ENCODE measurements around the gene DBNDD1.

DBNDD1 gene

DNA sequence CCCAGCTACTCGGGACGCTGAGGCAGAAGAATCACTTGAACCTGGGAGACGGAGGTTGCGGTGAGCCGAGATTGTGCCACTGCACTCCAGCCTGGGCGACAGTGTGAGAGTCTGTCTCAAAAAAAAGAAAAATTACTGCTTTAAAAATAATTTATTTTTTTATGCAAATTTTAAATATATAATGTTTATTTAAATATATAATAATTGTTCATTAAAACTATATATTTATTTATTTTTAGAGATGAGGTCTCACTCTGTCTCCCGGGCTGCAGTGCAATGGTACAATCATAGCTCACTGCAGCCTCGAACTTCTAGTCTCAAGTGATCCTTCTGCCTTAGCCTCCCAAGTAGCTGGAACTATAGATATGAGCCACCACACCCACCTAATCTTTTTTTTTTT is 15.2 kb upstream of the DBNDD1 start:
- DNase-seq: no peak

DNA sequence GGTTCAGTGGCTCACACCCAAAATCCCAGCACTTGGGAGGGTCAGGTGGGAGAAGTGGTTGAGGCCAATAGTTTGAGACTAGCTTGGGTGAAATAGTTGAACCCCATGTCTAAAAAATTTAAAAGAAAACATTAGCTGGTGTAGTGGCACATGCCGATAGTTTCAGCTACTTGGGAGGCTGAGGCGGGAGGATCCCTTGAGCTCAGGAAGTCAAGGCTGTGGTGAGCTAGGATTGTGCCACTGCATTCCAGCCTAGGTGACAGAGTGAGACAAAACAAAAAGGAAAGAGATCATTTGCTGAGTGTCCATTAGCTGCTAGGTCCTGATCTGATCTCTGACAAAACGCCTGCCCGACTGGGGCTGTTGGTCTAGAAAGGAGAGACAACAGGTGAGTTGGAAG is 14.1 kb upstream of the DBNDD1 start:
- DNase-seq: no peak

DNA sequence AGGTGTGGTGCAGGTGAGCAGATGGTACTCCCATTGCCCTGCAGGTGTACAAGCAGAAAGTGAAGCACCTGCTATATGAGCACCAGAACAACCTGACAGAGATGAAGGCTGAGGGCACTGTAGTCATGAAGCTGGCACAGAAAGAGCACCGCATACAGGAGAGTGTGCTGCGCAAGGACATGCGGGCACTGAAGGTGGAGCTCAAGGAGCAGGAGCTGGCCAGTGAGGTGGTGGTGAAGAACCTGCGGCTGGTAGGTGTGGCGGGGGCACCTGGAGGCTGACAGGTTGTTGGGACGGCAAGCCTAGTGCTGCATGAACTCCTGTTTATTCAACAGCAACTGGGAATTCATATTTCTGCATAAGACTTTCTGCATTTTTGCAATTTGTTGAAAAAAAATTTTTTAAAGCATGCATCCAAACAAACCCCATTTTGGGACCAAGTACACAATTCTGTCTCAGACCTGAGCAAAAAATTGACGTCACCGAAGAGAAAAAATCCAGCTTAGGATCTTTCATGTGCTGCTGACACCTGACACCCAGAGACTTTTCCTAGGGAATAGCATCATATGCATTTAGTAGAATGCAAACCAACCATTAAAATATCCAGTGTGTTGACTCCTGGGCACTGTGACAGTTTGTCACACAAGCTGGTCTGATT is 13.5 kb upstream of the DBNDD1 start:
- no peak for DNase-seq

DNA sequence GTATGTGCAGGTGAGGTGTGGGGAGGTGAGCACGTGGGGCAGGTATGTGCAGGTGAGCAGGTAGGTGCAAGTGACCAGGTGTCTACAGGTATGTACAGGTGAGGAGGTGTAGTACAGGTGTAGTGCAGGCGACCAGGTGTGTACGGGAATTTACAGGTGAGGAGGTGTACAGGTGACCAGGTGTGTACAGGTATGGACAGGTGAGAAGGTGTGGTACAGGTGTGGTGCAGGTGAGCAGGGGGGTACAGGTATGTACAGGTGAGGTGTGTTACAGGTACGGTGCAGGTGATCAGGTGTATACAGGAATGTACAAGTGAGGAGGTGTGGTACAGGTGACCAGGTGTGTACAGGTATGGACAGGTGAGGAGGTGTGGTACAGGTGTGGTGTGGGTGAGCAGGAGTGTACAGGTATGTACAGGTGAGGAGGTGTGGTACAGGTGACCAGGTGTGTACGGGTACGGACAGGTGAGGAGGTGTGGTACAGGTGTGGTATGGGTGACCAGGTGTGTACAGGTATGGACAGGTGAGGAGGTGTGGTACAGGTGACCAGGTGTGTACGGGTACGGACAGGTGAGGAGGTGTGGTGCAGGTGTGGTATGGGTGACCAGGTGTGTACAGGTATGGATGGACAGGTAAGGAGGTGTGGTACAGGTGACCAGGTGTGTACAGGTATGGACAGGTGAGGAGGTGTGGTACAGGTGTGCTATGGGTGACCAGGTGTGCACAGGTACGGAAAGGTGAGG is 12.8 kb upstream of the DBNDD1 start:
- DNase-seq: no peak

DNA sequence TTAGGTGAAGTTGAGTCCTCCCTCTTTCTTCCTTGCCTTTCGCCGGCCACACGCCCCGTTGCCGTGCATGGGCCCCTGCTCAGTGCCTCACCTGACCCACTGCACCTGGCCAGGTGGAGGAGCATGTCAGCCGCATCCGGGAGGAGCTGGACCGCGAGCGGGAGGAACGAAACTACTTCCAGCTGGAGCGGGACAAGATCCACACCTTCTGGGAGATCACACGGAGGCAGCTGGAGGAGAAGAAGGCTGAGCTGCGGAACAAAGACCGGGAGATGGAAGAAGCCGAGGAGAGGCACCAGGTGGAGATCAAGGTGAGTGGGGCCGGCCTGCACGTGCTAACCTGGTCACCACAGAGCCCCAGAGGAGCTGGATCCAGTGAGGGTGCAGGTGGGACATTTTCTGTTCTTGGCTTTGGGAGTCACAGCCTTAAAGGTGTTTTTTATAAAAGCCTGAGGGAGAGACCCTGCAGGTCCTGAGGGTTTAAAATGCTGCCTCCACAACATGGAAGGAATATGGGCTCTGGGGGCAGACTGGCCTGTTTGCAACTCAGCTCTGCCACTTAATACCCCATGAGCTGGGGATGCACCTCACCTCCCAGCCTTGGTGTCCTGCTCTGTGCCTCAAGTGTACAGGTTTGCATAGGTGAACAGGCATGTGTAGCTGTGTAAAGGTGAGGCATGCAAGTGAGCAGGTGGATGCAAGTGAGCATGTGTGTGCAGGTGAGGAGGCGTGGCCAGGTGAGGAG is 12.1 kb upstream of the DBNDD1 start:
- no peak for DNase-seq

DNA sequence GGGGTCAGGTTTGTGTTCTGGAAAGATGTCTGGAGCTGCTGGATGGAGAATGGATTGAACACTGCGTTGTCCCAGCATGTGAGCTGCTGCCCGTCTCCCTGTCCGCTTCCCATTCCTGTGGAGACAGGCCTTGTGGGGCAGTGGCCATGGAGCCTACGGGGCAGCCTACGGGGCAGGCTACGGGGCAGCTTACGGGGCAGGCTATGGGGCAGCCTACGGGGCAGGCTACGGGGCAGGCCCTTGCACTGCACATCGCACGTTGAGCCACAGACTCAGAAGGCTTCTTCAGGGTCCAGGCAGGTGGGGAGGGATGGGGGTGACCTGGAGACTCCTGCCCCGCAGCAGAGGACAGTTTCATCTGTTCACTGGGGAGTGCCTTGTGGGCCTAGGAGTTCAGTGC is 9.7 kb upstream of the DBNDD1 start:
- DNase-seq: no peak

DNA sequence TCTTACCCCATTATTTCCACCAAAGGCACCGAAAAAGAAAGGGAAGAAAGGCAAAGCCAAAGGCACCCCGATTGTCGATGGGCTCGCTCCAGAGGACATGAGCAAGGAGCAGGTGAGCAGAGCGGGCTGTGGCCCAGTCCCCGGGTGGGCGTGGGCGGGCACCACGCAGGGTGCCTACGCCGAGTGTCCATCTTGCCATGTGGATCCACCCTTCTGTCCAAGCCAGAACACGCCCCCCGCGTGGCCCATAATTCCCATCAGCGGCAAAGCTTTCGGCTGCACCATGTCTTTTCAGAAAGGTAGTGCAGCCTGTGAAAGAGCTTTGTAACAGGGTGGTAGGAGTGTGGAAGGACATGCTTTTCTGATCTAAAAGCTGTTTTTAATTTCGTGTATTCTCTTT is 8.4 kb upstream of the DBNDD1 start:
- DNase-seq: no peak

DNA sequence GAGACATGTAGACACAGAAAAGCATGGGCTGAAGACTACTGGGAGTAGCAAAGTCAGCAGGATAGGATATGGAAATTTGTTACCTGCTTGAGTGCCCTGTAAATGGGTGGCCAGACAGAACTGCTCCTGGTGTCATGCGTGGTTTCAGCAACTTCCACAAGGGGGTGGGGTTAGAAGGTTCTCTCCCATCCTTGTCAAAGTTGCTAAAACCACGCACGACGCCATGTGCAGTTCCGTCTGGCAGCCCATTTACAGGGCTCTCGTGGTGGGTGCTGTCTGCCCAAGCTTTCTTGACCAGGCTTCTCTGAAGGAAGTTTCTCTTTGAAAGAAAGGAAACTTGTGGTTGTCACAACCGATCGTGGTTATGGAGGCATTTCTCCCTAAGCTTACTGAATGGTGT is 6.9 kb upstream of the DBNDD1 start:
- DNase-seq: peak; percentile 36 to 37

DNA sequence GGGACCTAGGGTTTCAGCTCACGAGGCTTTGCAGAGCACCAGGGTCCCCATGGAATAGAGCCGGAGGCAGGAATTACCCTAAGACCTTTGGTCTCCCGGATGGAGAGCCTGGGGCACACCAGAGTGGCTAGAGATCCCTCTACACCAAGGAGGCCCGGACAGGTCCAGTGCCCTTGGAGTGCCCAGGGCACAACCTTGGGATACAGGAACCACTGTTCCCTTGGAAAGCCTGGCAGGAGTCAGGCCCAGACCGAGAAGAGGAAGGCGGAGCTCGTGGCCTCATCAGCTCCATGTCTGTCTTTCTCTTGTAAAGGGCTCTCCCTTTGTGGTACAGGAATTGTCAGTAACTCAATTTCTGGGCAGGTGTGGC is 3.8 kb upstream of the DBNDD1 start:
- no peak for DNase-seq

DNA sequence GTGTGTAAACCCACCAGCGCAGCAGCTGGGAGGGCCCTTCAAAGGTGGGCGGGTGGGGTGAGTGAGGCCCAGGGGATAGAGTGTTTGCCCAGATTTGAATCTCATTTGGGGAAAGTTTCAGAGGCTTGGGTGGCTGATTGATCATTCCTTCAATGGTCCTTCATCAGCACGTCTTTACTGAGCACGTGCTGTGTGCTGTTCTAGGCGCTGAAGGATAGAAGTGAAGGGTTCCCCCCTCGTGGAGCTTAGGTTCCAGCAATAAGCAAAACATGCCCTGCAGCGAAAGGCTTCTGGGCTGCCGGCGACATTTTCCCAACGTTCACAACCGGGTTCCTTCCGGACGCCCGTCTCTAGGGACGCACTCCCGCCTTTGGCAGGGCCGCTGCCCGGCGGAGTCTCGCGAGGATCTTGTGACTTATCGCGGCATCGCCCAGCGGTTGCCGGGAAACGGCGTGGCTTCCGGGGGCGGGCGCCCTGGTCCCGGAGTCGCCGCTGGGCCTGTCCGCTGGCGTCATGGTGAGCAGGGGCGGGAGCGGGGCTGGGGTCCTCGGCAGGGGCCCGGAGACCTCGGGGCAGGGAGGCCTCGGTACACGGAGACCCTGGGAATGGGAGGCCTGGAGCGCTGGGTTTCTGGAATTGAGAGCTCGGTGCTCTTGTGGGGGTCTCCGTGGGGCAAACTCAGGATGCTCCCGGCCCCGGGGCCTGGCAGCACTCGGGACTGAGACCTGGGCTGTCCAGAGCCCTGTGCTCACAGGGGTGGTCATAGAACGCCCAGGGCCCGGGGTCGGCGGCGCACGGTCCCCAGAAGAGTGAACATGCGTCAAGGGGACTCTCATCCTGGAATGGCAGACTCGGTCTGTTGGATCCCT is 3.2 kb upstream of the DBNDD1 start:
- DNase-seq: peak; percentile 68 to 79

DNA sequence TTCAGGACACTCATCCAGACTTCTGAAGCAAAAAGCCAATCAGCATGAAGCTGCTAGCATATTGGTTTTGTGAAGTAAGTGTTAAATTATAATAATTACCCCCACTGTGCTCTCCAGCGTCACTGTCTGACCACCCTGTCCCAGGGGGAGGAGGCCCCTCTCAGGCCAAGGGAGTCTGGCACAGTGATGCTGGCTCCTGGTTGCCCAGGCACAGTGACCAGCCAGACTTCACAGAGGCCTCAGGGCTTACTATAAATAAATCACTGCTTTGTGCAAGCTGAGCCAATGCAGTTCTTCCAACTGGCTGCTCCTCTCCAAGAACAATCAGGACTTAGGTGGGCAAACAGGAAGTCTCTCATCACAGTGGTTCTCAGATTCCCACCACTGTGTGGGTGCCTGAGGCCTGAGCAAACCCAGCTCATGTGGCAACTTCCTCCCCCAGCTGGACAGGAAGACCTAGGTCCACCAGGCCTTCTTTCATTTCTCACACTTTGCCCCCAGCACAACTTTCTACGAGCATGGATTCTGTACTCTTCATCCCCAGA is 1.7 kb upstream of the DBNDD1 start:
- DNase-seq: peak; percentile 17 to 22

DNA sequence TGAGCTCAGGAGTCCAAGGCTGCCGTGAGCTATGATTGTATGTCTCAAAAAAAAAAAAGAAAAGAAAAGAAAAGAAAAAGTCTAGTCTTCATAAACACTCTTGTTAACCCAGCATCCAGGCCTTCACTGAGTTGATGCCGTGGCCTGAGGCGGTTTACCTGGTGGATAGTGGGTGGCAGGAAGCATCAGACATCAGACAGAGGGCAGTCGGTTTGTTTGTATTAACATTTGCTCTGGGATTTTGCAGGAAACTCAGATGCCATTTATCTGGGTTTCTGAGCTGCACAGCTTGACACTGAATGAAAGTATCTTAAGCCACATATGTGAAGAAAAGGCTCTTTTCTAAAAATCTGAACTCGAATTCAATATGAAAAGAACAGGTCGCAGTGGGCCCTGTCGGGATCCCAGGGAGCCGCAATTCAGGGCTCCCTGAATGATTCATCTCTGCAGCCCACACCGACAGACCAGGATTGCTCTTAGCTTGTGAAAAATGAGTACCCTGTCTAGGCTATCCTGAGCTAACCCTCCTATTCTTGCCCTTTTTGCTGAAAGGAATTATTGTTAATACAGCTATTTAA is 1.1 kb upstream of the DBNDD1 start:
- DNase-seq: no peak

DNA sequence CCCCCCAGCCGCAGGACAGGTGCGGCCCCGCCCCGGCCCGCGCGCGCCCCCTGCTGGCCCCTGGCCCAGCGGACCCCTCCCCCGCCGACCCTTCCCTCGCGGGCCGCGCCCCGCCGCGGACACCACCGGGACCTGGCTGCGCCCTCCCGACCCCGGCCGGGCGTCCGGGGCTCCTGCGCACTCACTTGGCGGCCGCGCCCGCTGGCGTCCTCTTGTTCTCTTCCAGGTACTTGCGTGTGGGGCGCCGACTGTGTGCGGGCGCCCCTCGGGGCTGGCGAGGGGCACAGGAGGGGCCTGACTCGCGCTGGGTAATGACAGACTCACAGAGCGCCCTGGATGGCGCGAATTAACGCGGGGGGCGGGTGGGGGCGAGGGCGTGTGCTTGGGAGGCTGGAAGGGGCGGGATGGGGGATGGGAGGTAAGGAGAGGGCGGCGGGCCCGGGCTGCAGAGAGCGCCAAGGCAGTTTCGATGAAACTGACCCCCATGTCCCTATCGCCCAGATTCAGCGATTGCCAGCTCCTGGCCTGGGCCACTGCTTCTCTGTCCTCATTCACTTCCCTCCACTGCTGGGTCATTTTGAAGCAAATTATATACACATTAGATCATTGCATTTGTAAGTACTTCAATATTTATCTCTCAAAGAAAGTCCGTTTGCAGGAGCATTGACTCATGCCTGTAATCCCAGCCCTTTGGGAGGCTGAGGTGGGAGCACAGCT is 445 bp upstream of the DBNDD1 start:
- no peak for DNase-seq

DNA sequence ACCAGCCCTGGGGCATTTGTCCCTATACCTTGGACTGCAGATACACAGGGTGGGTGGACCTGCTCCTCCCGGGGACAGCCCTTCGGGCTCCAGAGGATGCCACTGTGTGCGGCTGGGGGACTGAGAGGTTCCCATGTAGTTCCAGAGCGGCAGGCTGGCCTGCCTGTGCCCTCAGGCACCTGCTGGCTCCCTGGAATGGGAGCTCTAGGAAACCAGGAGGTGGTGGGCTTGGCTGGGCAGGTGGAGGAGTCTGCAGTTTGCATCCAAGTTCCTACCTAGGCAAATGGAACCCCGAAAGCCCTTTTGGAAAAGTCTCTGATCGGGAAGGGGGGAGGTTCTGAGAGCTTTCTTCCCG is 982 bp downstream of the DBNDD1 start:
- no peak for DNase-seq

DNA sequence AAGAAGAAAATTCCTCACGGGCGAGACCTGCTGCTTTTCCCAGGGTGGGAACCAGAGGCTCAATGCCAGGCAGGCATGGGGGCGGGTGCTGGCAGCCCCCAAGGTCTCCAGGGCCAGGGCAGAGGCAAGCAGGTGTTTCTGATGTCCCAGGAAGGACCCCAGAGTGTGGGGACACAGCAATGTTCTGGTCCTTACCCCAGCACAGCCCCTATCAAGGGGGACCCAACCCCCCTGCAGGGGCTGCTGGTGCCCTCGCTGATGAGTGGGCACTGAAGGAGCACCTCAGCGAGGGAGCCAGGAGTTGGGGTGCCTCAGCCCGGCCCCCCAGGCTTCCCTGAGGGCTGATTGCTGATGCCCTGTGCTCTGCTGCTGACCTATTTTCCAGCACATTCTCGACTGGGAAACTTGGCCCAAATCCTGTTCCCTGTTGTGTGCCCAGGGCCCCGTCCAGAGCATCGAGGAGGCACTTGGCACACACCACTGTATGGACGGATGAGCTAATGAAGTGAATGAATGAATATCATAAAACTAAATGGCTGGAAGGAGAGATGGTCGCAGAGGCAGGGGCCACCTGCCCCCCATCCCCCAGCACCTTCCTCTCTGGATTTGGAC is 2.8 kb downstream of the DBNDD1 start:
- DNase-seq: no peak

DNA sequence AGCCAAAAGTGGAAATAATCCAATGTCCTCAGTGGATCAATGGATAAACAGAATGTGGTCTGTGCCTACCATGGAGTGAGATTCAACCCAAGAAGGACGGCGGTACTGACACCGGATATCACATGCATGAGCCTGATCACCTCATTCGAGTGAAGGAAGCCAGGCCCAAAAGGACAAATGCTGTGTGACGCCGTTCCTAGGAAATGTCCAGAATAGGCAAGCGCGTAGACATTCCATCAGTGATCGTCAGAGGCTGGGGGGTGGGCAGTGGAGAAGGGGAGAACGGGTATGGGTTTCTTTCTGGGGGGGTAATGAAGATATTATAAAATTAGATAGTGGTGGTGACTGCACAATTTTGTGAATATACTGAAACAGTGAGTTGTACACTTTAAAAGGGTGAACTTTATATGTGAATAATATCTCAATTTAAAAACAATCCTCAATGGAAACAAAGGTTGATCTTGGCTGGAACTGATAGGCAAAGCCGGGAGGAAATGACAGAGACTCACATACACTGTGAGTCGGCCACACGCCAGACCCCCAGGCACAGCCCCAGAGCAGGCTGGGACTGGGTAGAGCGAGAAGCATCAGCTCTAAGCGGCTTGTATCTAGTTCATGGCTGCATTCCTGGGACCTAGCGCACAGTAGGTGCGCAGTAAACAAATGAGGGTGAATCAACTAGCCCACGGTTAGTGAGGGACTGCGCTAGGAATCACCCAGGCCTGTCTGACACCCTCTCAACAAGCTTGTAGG is 3.5 kb downstream of the DBNDD1 start:
- no peak for DNase-seq

DNA sequence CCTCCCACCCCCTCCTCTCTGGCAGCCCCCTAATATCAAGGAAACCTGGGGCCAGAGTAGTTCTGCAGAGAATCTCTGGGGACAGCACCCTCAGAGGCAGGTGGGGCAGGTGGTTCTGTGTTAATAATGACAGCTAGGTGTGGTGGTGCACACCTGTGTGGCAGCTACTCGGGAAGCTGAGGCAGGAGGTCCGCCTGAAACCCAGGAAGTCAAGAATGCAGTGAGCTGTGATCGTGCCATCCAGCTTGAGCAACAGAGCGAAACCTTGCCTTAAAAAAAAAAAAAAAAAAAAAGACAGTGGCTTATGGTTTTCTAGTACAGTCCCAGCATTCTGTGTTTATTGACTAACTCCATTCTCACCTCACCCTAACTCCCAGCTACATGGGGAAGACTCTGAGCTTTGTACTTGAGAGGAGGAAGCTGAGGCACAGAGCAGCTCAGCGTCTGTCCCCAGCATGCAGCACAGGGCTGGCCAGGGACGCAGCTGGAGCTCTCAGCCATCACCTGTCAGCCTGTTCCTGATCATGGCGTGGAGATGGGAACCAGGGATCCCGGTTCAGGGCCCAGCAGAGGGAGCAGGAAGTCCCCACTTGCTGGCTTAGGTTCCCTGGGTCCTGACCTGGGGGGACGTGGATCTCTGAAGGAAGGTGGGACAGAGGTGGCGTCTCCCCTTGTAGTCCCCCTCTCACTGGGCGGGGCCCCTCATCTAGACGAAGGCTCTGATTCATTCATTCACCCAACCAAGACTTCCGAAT is 6.1 kb downstream of the DBNDD1 start:
- DNase-seq: no peak

DNA sequence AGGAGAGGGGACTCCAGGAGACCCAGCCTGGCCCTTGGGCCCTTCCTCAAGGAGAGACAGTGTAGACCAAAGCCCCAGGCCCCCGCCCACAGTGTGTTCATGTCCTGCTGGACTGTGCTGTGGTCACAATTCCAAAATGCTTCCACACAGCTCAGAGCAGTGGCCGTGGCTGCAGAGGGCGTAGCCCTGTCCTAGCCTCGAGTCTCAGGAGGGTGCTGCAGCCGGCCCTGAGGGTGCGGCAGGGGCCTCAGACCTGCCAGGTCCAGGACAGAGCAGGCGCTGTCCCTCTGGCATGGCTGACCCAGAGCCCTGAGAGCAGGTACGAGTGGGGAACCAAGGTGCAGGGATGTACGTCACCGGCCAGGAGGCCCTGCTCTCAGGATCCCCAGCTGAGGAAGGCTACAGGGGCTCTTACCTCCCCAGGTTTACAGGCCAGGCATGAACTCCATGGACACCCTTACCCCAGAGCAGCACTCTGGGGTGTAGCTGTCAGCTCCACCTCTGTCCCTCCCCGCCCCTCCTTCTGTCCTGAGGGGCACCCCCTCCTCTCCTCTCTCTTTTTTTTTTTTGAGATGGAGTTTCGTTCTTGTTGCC is 7.3 kb downstream of the DBNDD1 start:
- no peak for DNase-seq

DNA sequence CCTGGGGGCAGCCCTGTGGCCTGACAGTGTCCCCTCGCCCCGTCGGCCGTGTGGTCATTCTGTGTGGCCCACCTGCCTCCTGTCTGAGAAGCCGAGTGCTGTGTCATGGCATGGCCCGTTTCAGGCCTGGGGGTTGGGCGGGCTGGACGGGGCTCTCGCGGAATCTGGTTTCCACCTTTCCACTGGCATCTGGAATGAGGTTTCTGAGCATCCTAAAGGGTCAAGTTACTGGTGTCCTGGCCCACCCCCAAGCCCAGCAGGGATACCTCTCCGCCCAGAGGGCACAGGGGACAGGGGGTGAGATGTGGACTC is 7.8 kb downstream of the DBNDD1 start:
- DNase-seq: no peak
